SH-SY5Y (cell line): Measurements from ENCODE around the gene TAF10.

Source experiments
- GATA2 ChIP-seq: IDR thresholded peaks from 2 replicates; pipeline ENCODE4 v1.6.1; 2011; ENCODE audit warnings: mild to moderate bottlenecking, low read depth, low read length
- GATA3 ChIP-seq: IDR thresholded peaks from 2 replicates; pipeline ENCODE4 v1.6.1; 2011; ENCODE audit warnings: low read depth, mild to moderate bottlenecking, low read length, moderate library complexity

GRCh38 chr11:6608726-6609501 lies 3.1 kb downstream of the TAF10 start:
- TF ChIP-seq GATA2: no peak
- no peak for TF ChIP-seq GATA3
